HepG2 (cell line): Measurements from ENCODE around the gene CD58. TPM values are rescaled to one million over a fixed set of nuclear protein-coding genes. Genes with fewer than 3 reads are reported as not detected.
A peak's percentile ranks its signal among the peaks of the same experiment; 100 is the strongest.

Experiments used
- BCL6 ChIP-seq: IDR thresholded peaks from 2 replicates; pipeline ENCODE4 v1.6.1; 2016; ENCODE audit warnings: missing genetic modification reagents, missing compliant biosample characterization
- BRD4 ChIP-seq: sonication (generic); formaldehyde crosslinking; IDR thresholded peaks from 2 replicates; pipeline ENCODE4 v1.4.0; 2020; ENCODE audit warnings: missing genetic modification reagents
- HMGA1 ChIP-seq: sonication (generic); formaldehyde crosslinking; conservative IDR thresholded peaks from 2 replicates; pipeline ENCODE4 v1.4.0; 2020; ENCODE audit warnings: missing genetic modification reagents
- IRX3 ChIP-seq: sonication (generic); formaldehyde crosslinking; IDR thresholded peaks from 2 replicates; pipeline ENCODE4 v1.8.1; 2023; ENCODE audit warnings: mild to moderate bottlenecking, low read depth, missing genetic modification reagents, borderline replicate concordance
- MAZ ChIP-seq, 2 experiments: sonication (generic) in 1 of 2; formaldehyde crosslinking in 1 of 2; IDR thresholded peaks; 2 replicates each; pipeline versions ENCODE4 v1.5.0 to v1.6.1; 2012 to 2020; ENCODE audit warnings: low read depth in 2 of 2, mild to moderate bottlenecking in 2 of 2, borderline replicate concordance in 1 of 2, improper control_type of control experiment in 1 of 2, low read length in 1 of 2, missing genetic modification reagents in 1 of 2, moderate library complexity in 1 of 2
- MXI1 ChIP-seq: IDR thresholded peaks from 3 replicates; pipeline ENCODE4 v1.6.1; 2012; ENCODE audit warnings: low read depth, low read length, inconsistent platforms, borderline replicate concordance
- ONECUT2 ChIP-seq: sonication (generic); formaldehyde crosslinking; IDR thresholded peaks from 2 replicates; pipeline ENCODE4 v1.4.0; 2020; ENCODE audit warnings: missing genetic modification reagents
- SAP130 ChIP-seq: IDR thresholded peaks from 2 replicates; pipeline ENCODE4 v1.6.1; 2016; ENCODE audit warnings: low read depth
- SOX6 ChIP-seq, 2 experiments: fragments of 450-650 bp in 1 of 2; sonication (generic) in 1 of 2; formaldehyde crosslinking in 1 of 2; IDR thresholded peaks; 2 replicates each; pipeline versions ENCODE4 v1.4.0 to v1.6.1; 2017 to 2020; ENCODE audit warnings: antibody characterized with exemption in 1 of 2, mild to moderate bottlenecking in 1 of 2, missing genetic modification reagents in 1 of 2
- XBP1 ChIP-seq: sonication (generic); formaldehyde crosslinking; IDR thresholded peaks from 2 replicates; pipeline ENCODE4 v1.5.0; 2020; ENCODE audit warnings: missing genetic modification reagents
- ZFP36 ChIP-seq: fragments of 150-350 bp; IDR thresholded peaks from 2 replicates; pipeline ENCODE4 v1.6.1; 2018; ENCODE audit warnings: borderline replicate concordance, low read length, low read depth; ENCODE audit not compliant: partially characterized antibody
- ZNF326 ChIP-seq: sonication (generic); formaldehyde crosslinking; IDR thresholded peaks from 2 replicates; pipeline ENCODE4 v1.4.0; 2020; ENCODE audit warnings: missing genetic modification reagents, borderline replicate concordance
- ZNF576 ChIP-seq: sonication (generic); formaldehyde crosslinking; IDR thresholded peaks from 2 replicates; pipeline ENCODE4 v1.4.0; 2020; ENCODE audit warnings: mild to moderate bottlenecking, missing genetic modification reagents
- ZNF614 ChIP-seq: IDR thresholded peaks from 2 replicates; pipeline ENCODE4 v1.6.1; 2018; ENCODE audit warnings: missing biosample characterization, missing genetic modification reagents, inconsistent platforms, borderline replicate concordance
- ZNF724P ChIP-seq: sonication (generic); formaldehyde crosslinking; IDR thresholded peaks from 2 replicates; pipeline ENCODE4 v1.8.0; 2022; ENCODE audit warnings: missing genetic modification reagents, borderline replicate concordance
- polyA plus RNA-seq, 8 experiments: library from polyadenylated mRNA; depleted of rRNA in 3 of 8; stranded (reverse) in 7 of 8; unstranded in 1 of 8; fragments of >200 nt; fragmentation: Illumina TruSeq in 4 of 8; extraction: Trizol in 4 of 8; gene quantifications; 2 replicates each; pipeline versions ENCODE4 v1.2.1 to v1.2.3, GENCODE V29; 2011 to 2016; ENCODE audit warnings: low read depth in 4 of 8, missing spikeins in 1 of 8, mixed read lengths in 1 of 8; ENCODE audit not compliant: insufficient read depth in 1 of 8
- total RNA-seq, 5 experiments: library from RNA; depleted of rRNA; stranded (reverse); fragments of >200 nt; fragmentation: Illumina TruSeq; extraction: Trizol; gene quantifications; 2 replicates each; pipeline ENCODE4 v1.2.3, GENCODE V29; 2016; ENCODE audit warnings: low read depth in 1 of 5
- TF ChIP-seq, protein P1 (sequence below): sonication (generic); formaldehyde crosslinking; conservative IDR thresholded peaks from 2 replicates; pipeline ENCODE4 v1.4.0; 2020; ENCODE audit warnings: missing genetic modification reagents
- TF ChIP-seq, protein P2 (sequence below): sonication (generic); formaldehyde crosslinking; IDR thresholded peaks from 2 replicates; pipeline ENCODE4 v1.4.0; 2020; ENCODE audit warnings: missing genetic modification reagents, borderline replicate concordance
- TF ChIP-seq, protein P3 (sequence below): sonication (generic); formaldehyde crosslinking; IDR thresholded peaks from 2 replicates; pipeline ENCODE4 v1.8.0; 2023; ENCODE audit warnings: mild to moderate bottlenecking, missing genetic modification reagents
- TF ChIP-seq, protein P4 (sequence below): fragments of 450-650 bp; IDR thresholded peaks from 2 replicates; pipeline ENCODE4 v1.6.1; 2016

The CD58 gene
- total and polyA plus RNA-seq, 2 of the 13 experiments (the other 11 are each of a cell fraction or from before 2014, with no cell fraction given): 9.4 to 13.5 TPM

DNA sequence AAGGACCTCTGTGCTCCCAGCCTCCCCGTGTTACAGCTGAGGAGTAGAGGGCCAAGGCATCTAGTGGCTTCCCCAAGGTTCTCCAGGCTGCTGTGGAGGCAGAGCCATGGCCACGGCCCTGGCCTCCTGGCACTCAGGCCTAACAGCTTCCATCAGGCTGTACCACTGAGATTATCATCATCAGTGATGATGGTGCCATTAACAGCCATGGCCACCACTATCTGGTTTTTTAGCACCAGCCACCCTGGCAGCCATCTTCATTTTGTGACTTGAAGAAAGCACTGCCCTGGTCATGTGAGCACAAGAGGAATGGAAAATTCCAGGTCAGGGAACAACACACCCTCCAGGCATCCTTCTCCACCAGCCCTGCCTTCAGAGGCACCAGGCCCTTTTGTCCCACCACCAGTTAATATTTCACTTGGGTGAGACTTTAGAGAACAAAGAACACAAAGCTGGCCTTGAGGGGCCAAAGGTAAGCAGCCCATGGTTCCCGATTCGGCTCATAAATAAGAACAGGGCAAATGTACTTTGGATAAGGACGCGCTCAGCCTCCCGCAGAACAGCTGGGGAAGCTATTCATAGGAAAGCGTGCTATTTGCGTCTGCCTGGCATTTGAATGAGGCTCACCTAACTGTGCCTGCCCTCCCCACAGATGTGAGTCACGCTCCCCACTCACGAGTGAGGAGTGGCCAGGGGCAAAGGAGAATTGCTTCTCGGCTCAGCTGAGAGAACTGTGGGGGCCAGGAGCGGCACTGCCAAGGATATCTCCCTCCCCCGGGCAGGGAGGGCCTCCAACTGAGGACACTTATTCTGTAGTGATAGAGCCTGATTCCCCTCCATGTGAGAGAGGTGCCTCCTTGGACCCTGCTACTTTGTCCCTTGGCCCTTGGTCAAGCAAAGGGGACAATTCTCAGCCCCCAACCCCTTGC is 95.6 kb downstream of the CD58 start (continued):
- TF ChIP-seq, protein P1, sequence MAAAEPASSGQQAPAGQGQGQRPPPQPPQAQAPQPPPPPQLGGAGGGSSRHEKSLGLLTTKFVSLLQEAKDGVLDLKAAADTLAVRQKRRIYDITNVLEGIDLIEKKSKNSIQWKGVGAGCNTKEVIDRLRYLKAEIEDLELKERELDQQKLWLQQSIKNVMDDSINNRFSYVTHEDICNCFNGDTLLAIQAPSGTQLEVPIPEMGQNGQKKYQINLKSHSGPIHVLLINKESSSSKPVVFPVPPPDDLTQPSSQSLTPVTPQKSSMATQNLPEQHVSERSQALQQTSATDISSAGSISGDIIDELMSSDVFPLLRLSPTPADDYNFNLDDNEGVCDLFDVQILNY (CRISPR knock-in tag): no peak
- no peak for TF ChIP-seq HMGA1
- TF ChIP-seq, protein P2, sequence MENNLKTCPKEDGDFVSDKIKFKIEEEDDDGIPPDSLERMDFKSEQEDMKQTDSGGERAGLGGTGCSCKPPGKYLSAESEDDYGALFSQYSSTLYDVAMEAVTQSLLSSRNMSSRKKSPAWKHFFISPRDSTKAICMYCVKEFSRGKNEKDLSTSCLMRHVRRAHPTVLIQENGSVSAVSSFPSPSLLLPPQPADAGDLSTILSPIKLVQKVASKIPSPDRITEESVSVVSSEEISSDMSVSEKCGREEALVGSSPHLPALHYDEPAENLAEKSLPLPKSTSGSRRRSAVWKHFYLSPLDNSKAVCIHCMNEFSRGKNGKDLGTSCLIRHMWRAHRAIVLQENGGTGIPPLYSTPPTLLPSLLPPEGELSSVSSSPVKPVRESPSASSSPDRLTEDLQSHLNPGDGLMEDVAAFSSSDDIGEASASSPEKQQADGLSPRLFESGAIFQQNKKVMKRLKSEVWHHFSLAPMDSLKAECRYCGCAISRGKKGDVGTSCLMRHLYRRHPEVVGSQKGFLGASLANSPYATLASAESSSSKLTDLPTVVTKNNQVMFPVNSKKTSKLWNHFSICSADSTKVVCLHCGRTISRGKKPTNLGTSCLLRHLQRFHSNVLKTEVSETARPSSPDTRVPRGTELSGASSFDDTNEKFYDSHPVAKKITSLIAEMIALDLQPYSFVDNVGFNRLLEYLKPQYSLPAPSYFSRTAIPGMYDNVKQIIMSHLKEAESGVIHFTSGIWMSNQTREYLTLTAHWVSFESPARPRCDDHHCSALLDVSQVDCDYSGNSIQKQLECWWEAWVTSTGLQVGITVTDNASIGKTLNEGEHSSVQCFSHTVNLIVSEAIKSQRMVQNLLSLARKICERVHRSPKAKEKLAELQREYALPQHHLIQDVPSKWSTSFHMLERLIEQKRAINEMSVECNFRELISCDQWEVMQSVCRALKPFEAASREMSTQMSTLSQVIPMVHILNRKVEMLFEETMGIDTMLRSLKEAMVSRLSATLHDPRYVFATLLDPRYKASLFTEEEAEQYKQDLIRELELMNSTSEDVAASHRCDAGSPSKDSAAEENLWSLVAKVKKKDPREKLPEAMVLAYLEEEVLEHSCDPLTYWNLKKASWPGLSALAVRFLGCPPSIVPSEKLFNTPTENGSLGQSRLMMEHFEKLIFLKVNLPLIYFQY (CRISPR knock-in tag): peak; percentile 24; the same call in 1 of the 2 replicates
- TF ChIP-seq ZNF326 (CRISPR knock-in tag): no peak
- TF ChIP-seq ONECUT2 (CRISPR knock-in tag): no peak
- no peak for TF ChIP-seq IRX3 (CRISPR knock-in tag)
- TF ChIP-seq ZNF576 (CRISPR knock-in tag): peak; percentile 59; the same call in 1 of the 2 replicates
- TF ChIP-seq MXI1: peak; percentile 50; the same call in 1 of the 3 replicates
- TF ChIP-seq, protein P3, sequence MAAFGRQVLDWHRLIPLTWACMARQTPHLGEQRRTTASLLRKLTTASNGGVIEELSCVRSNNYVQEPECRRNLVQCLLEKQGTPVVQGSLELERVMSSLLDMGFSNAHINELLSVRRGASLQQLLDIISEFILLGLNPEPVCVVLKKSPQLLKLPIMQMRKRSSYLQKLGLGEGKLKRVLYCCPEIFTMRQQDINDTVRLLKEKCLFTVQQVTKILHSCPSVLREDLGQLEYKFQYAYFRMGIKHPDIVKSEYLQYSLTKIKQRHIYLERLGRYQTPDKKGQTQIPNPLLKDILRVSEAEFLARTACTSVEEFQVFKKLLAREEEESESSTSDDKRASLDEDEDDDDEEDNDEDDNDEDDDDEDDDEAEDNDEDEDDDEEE (CRISPR knock-in tag): 0 out of 2 replicates have a peak, but pooled peaks have one; percentile 22
- TF ChIP-seq, protein P4, sequence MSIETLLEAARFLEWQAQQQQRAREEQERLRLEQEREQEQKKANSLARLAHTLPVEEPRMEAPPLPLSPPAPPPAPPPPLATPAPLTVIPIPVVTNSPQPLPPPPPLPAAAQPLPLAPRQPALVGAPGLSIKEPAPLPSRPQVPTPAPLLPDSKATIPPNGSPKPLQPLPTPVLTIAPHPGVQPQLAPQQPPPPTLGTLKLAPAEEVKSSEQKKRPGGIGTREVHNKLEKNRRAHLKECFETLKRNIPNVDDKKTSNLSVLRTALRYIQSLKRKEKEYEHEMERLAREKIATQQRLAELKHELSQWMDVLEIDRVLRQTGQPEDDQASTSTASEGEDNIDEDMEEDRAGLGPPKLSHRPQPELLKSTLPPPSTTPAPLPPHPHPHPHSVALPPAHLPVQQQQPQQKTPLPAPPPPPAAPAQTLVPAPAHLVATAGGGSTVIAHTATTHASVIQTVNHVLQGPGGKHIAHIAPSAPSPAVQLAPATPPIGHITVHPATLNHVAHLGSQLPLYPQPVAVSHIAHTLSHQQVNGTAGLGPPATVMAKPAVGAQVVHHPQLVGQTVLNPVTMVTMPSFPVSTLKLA: no peak
- peak; percentile 32 for TF ChIP-seq BRD4
- TF ChIP-seq ZNF614: no peak
- peak; percentile 79 for TF ChIP-seq BCL6 (CRISPR knock-in tag)
- peak; percentile 37; the same call in 1 of the 2 replicates for TF ChIP-seq MAZ (IDR thresholded peaks at IDR 0.05; ENCODE audit: borderline replicate concordance, low read depth, low read length)
- TF ChIP-seq MAZ (CRISPR knock-in tag; IDR thresholded peaks at IDR 0.05; ENCODE audit: low read depth): peak; percentile 80
- TF ChIP-seq XBP1 (CRISPR knock-in tag): no peak; the same call in 1 of the 2 replicates
- no peak for TF ChIP-seq ZFP36
- TF ChIP-seq ZNF724P (CRISPR knock-in tag): no peak
- TF ChIP-seq SOX6 (IDR thresholded peaks at IDR 0.05): no peak
- TF ChIP-seq SOX6 (CRISPR knock-in tag; IDR thresholded peaks at IDR 0.05): peak; percentile 99
- TF ChIP-seq SAP130 (CRISPR knock-in tag): peak; percentile 82
